HEK293T (cell line): ENCODE results near the gene LTO1.

Source experiments
- BHLHE40 ChIP-seq: fragments of 450-650 bp; IDR thresholded peaks from 2 replicates; pipeline ENCODE4 v1.6.1; 2016; ENCODE audit warnings: mild to moderate bottlenecking, moderate library complexity, borderline replicate concordance
- CTBP1 ChIP-seq: fragments of 450-650 bp; IDR thresholded peaks from 2 replicates; pipeline ENCODE4 v1.6.1; 2016; ENCODE audit warnings: borderline replicate concordance
- FOXM1 ChIP-seq: fragments of 450-650 bp; IDR thresholded peaks from 2 replicates; pipeline ENCODE4 v1.6.1; 2017; ENCODE audit warnings: mild to moderate bottlenecking, borderline replicate concordance
- HDGF ChIP-seq: fragments of 450-650 bp; IDR thresholded peaks from 2 replicates; pipeline ENCODE4 v1.6.1; 2017; ENCODE audit warnings: antibody characterized with exemption, borderline replicate concordance
- L3MBTL2 ChIP-seq: fragments of 450-650 bp; conservative IDR thresholded peaks from 2 replicates; pipeline ENCODE4 v1.6.1; 2016; ENCODE audit warnings: mild to moderate bottlenecking
- LEF1 ChIP-seq: fragments of 450-650 bp; IDR thresholded peaks from 2 replicates; pipeline ENCODE4 v1.6.1; 2017; ENCODE audit warnings: mild to moderate bottlenecking, borderline replicate concordance
- NFRKB ChIP-seq: fragments of 450-650 bp; IDR thresholded peaks from 2 replicates; pipeline ENCODE4 v1.6.1; 2016; ENCODE audit warnings: mild to moderate bottlenecking, moderate library complexity
- PKNOX1 ChIP-seq: fragments of 450-650 bp; IDR thresholded peaks from 2 replicates; pipeline ENCODE4 v1.6.1; 2016
- SP1 ChIP-seq: fragments of 450-650 bp; IDR thresholded peaks from 2 replicates; pipeline ENCODE4 v1.6.1; 2017
- SUZ12 ChIP-seq: fragments of 450-650 bp; IDR thresholded peaks from 2 replicates; pipeline ENCODE4 v1.6.1; 2016; ENCODE audit warnings: mild to moderate bottlenecking
- TARDBP ChIP-seq: fragments of 450-650 bp; IDR thresholded peaks from 2 replicates; pipeline ENCODE4 v1.6.1; 2016

DNA sequence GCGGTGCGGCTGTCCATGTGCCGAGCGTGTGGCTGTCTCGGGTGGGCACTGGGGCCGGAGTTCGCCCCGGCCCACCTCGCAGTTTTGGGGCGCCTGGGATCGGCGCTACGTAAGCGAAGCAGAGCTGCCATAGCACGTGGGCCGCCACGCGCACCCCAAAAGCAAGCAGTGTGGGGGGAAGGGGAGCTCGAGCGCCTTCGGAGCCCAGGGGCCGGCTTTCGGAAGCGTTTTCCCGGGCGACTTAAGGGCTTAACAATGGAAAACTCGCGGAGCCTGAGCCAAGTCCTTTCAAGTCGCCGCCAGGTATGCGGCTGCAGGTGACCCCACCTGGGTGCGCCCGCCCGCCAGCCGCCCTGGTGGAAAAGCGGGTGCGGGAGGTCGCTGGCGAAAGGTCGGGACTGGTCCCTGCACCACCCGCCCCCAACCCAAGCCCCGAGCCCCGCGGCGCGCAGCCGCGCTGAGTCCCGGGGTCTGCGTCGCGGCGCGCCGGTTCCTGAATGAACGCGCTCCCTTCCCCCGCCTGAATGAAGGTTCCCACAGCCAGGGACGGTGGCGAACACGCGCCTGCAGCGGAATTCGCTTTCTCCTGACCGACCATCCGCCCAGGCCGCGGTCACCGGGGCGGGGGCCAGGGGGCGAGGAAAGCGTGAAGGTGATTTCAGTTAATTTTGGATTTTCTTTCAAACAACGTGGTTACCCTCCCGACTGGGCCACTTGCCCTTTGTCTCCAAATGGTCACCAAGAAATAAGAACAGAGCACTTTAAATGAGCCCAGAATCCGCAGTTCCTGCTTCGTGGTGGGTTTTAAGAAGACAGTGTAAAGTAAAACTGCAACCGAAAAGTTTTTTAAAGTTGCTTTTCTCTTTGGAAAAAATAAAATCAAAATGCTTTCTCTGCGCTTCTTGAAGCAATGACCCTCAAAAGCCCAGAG, 36.9 kb downstream of the LTO1 start:
- TF ChIP-seq BHLHE40 (no peak), CTBP1 (no peak), PKNOX1 (no peak), SUZ12 (no peak), SP1 (no peak), TARDBP (no peak), LEF1 (no peak), L3MBTL2 (peak; percentile 23; the same call in 1 of the 2 replicates), FOXM1 (no peak), HDGF (no peak), NFRKB (no peak)
